Measurements from ENCODE around the gene PTPRM.

DNA sequence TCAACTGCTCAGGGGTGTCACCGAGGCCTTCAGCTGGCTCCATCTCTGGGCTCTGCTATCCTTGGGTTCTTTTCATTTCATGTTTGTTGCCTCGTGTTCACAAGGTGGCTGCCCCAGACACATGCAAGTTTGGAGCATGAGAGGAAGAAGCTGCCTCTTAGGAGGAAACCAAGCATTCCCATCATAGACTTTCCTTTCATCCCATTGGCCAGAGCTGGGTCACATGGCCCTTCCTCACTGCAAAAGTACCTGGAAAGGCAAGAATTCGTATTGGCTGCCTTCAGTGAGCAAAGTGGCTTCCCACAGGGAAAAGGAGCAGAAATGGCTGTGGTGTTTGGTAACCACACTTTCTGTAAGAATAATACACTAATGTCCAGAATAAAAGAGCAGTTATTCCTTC is 886.4 kb downstream of the PTPRM start:
- TF ChIP-seq, protein P1, sequence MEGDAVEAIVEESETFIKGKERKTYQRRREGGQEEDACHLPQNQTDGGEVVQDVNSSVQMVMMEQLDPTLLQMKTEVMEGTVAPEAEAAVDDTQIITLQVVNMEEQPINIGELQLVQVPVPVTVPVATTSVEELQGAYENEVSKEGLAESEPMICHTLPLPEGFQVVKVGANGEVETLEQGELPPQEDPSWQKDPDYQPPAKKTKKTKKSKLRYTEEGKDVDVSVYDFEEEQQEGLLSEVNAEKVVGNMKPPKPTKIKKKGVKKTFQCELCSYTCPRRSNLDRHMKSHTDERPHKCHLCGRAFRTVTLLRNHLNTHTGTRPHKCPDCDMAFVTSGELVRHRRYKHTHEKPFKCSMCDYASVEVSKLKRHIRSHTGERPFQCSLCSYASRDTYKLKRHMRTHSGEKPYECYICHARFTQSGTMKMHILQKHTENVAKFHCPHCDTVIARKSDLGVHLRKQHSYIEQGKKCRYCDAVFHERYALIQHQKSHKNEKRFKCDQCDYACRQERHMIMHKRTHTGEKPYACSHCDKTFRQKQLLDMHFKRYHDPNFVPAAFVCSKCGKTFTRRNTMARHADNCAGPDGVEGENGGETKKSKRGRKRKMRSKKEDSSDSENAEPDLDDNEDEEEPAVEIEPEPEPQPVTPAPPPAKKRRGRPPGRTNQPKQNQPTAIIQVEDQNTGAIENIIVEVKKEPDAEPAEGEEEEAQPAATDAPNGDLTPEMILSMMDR (IDR thresholded peaks at IDR 0.05), result no peak
- no peak for TF ChIP-seq POLR2A (IDR thresholded peaks at IDR 0.05)
